K562 (cell line): Measurements from ENCODE around the gene ATP8A1. TPM values are rescaled to one million over a fixed set of nuclear protein-coding genes. Genes with fewer than 3 reads are reported as not detected.

Source experiments
- ATAC-seq: fragments of 200-7000 bp; cut with Tn5 transposase; 3 replicates; pipeline ENCODE4 v1.9.1; 2020; ENCODE audit warnings: moderate library complexity
- BruUV-seq: library from RNA; stranded (reverse); fragments of 400-500 nt; replicated peaks from 2 replicates; lab custom pipeline; 2021; lab: Mats Ljungman, UMichigan
- CTCF ChIA-PET: fragments of 300-600 bp; formaldehyde crosslinking; extraction: SDS; loops from one replicate; lab custom pipeline; 2021; ENCODE audit warnings: low intra/inter-chr PET ratio; lab: Yijun Ruan, JAX
- POLR2A ChIA-PET: fragments of 300-600, 350-650 bp; sonication (Branson Sonifier 250); formaldehyde crosslinking; extraction: SDS; loops from one replicate; lab custom pipeline; 2021; ENCODE audit warnings: antibody characterized with exemption, inconsistent platforms; lab: Yijun Ruan, JAX
- DNase-seq, 4 experiments: peaks; one replicate each; pipeline versions ENCODE4 v3.0.0 to v3.0.0-alpha.2; 2011 to 2018; ENCODE audit warnings: low spot score in 3 of 4, mixed read lengths in 3 of 4; ENCODE audit errors: extremely low read depth in 1 of 4
- FAIRE-seq: peaks from 2 replicates; lab custom pipeline; 2011; peaks lifted over from hg19 to GRCh38; lab: Jason Lieb, UNC
- H2AFZ ChIP-seq: 2 replicates; pipeline ENCODE4 v1.6.0; 2011; ENCODE audit warnings: low read depth, low read length, control low read depth, inconsistent platforms
- H3K27ac ChIP-seq: fragments of 200-600 bp; 3 replicates; pipeline ENCODE4 v1.8.0; 2011; ENCODE audit warnings: low read depth, mild to moderate bottlenecking, control low read depth, inconsistent platforms, low read length, moderate library complexity, mixed read lengths; ENCODE audit errors: extremely low read depth
- H3K27me3 ChIP-seq, 2 experiments: fragments of 300-600 bp in 1 of 2; 2 replicates in 1 of 2; 3 replicates in 1 of 2; pipeline versions ENCODE4 v1.6.0 to v1.8.0; 2011; ENCODE audit warnings: inconsistent platforms in 2 of 2, low read length in 2 of 2, mild to moderate bottlenecking in 1 of 2, mixed read lengths in 1 of 2, moderate library complexity in 1 of 2; ENCODE audit not compliant: control insufficient read depth in 2 of 2, insufficient read depth in 2 of 2
- H3K36me3 ChIP-seq: fragments of 300-600 bp; 3 replicates; pipeline ENCODE4 v1.8.0; 2011; ENCODE audit warnings: mild to moderate bottlenecking, low read length, inconsistent platforms; ENCODE audit not compliant: control insufficient read depth, insufficient read depth
- H3K4me1 ChIP-seq, 2 experiments: fragments of 200-600 bp in 1 of 2; replicated peaks in 1 of 2; 2 replicates in 1 of 2; 3 replicates in 1 of 2; pipeline versions ENCODE4 v1.5.1 to v1.8.0; 2011; ENCODE audit warnings: inconsistent platforms in 2 of 2, low read length in 2 of 2, mild to moderate bottlenecking in 1 of 2, mixed read lengths in 1 of 2, moderate library complexity in 1 of 2; ENCODE audit not compliant: control insufficient read depth in 2 of 2, insufficient read depth in 2 of 2
- H3K4me2 ChIP-seq: 2 replicates; pipeline ENCODE4 v1.6.1; 2011; ENCODE audit warnings: low read length, control low read depth, inconsistent platforms, mixed read lengths; ENCODE audit not compliant: insufficient read depth
- H3K4me3 ChIP-seq: fragments of 200-600 bp; sonication (generic), shearing (Covaris generic); 2 replicates; pipeline ENCODE4 v1.5.1; 2016; ENCODE audit warnings: control low read depth, inconsistent platforms
- H3K79me2 ChIP-seq: fragments of 200-600 bp; 3 replicates; pipeline ENCODE4 v1.8.0; 2011; ENCODE audit warnings: low read length, inconsistent platforms; ENCODE audit not compliant: control insufficient read depth, insufficient read depth
- H3K9ac ChIP-seq, 2 experiments: 2 replicates each; pipeline versions ENCODE4 v1.6.0 to v1.6.1; 2011; ENCODE audit warnings: low read depth in 2 of 2, low read length in 2 of 2, control low read depth in 1 of 2, inconsistent platforms in 1 of 2, mild to moderate bottlenecking in 1 of 2, mixed read lengths in 1 of 2; ENCODE audit not compliant: insufficient read depth in 1 of 2
- H3K9me1 ChIP-seq: one replicate; pipeline ENCODE4 v1.6.0; 2011; ENCODE audit warnings: inconsistent platforms, mild to moderate bottlenecking, low read length, moderate library complexity; ENCODE audit not compliant: control insufficient read depth, insufficient read depth
- H3K9me3 ChIP-seq: replicated peaks from 2 replicates; pipeline ENCODE4 v1.5.1; 2011; ENCODE audit warnings: low read depth, low read length, inconsistent platforms; ENCODE audit not compliant: control insufficient read depth, insufficient read depth
- H4K20me1 ChIP-seq: replicated peaks from 2 replicates; pipeline ENCODE4 v1.6.1; 2011; ENCODE audit warnings: low read length, inconsistent platforms, mixed read lengths; ENCODE audit not compliant: control insufficient read depth, insufficient read depth
- ARHGAP35 ChIP-seq: fragments of 450-650 bp; IDR thresholded peaks from 2 replicates; pipeline ENCODE4 v1.6.1; 2018; ENCODE audit not compliant: partially characterized antibody
- JUNB ChIP-seq: fragments of 450-650 bp; formaldehyde crosslinking; conservative IDR thresholded peaks from 2 replicates; pipeline ENCODE4 v1.4.0; 2020; ENCODE audit warnings: mild to moderate bottlenecking
- MAFF ChIP-seq: IDR thresholded peaks from 2 replicates; pipeline ENCODE4 v1.6.1; 2012; ENCODE audit warnings: low read length, improper control_type of control experiment
- MCM3 ChIP-seq: fragments of 450-650 bp; IDR thresholded peaks from 2 replicates; pipeline ENCODE4 v1.6.1; 2016
- NCOA4 ChIP-seq: fragments of 450-650 bp; IDR thresholded peaks from 2 replicates; pipeline ENCODE4 v1.6.1; 2018; ENCODE audit warnings: mild to moderate bottlenecking; ENCODE audit not compliant: partially characterized antibody
- NONO ChIP-seq, 2 experiments: fragments of 200-400 bp in 1 of 2; fragments of 450-650 bp in 1 of 2; formaldehyde crosslinking in 1 of 2; IDR thresholded peaks; 2 replicates each; pipeline ENCODE4 v1.6.1; 2017; ENCODE audit warnings: low read depth in 2 of 2, mild to moderate bottlenecking in 2 of 2, moderate library complexity in 2 of 2, low read length in 1 of 2
- SIN3B ChIP-seq: fragments of 450-650 bp; IDR thresholded peaks from 2 replicates; pipeline ENCODE4 v1.6.1; 2017; ENCODE audit warnings: low read depth, mild to moderate bottlenecking, moderate library complexity
- TAF9B ChIP-seq: fragments of 450-650 bp; IDR thresholded peaks from 2 replicates; pipeline ENCODE4 v1.6.1; 2018; ENCODE audit warnings: mild to moderate bottlenecking; ENCODE audit not compliant: partially characterized antibody
- TAL1 ChIP-seq: fragments of 450-650 bp; IDR thresholded peaks from 2 replicates; pipeline ENCODE4 v1.6.1; 2016; ENCODE audit warnings: mild to moderate bottlenecking
- THRAP3 ChIP-seq: fragments of 450-650 bp; IDR thresholded peaks from 2 replicates; pipeline ENCODE4 v1.6.1; 2016; ENCODE audit warnings: mild to moderate bottlenecking, inconsistent platforms, borderline replicate concordance
- ZNF384 ChIP-seq: IDR thresholded peaks from 2 replicates; pipeline ENCODE4 v1.6.1; 2012; ENCODE audit warnings: low read depth, low read length, improper control_type of control experiment
- ZNF586 ChIP-seq: fragments of 450-650 bp; formaldehyde crosslinking; conservative IDR thresholded peaks from 2 replicates; pipeline ENCODE4 v1.4.0; 2020; ENCODE audit warnings: mild to moderate bottlenecking, moderate library complexity
- WGBS: fragments of 100-300 bp; shearing (Covaris generic); methylation state at CpG from one replicate; pipeline ENCODE4 v1.1.6; 2016; ENCODE audit warnings: low coverage, mixed read lengths; ENCODE audit not compliant: insufficient coverage; ENCODE audit errors: missing lambda C conversion rate; 5-methylcytosine and 5-hydroxymethylcytosine counted together
- in situ Hi-C: fragments of 300-500 bp; cut with MboI; formaldehyde crosslinking; loops from 4 replicates; pipeline ENCODE4 v1.15.0; 2018; ENCODE audit warnings: inconsistent platforms, mixed read lengths
- intact Hi-C: fragments of 100-400 bp; cut with micrococcal nuclease; formaldehyde crosslinking; loops from 2 replicates; pipeline ENCODE4 v1.14.2; 2022
- polyA plus RNA-seq, 8 experiments: library from polyadenylated mRNA; depleted of rRNA in 4 of 8; stranded (reverse) in 5 of 8; unstranded in 3 of 8; fragments of >200 nt; fragmentation: Nextera tagmentation in 2 of 8; fragmentation: Illumina TruSeq in 1 of 8; extraction: Ambion mirVana in 2 of 8; extraction: Trizol in 1 of 8; gene quantifications; 2 replicates each; pipeline versions ENCODE4 v1.2.1 to v1.2.3, GENCODE V29; 2011 to 2014; ENCODE audit warnings: inconsistent platforms in 1 of 8, missing spikeins in 1 of 8
- total RNA-seq, 7 experiments: library from RNA; depleted of rRNA in 6 of 7; stranded (reverse); fragments of >200 nt in 6 of 7; fragmentation: Illumina TruSeq in 2 of 7; extraction: Trizol in 2 of 7; gene quantifications; 2 replicates each; pipeline versions ENCODE4 v1.2.1 to v1.2.3, GENCODE V29; 2011 to 2021; ENCODE audit warnings: low replicate concordance in 1 of 7
- TF ChIP-seq, protein P1 (sequence below): fragments of 250-450 bp; sonication (Bioruptor Pico); IDR thresholded peaks from 2 replicates; pipeline ENCODE4 v1.4.0; 2020

Gene ATP8A1
- total and polyA plus RNA-seq, 9 of the 15 experiments (the other 6 are each of a cell fraction or from before 2014, with no cell fraction given) = 0.05 to 0.29 (median 0.07) TPM; not detected in 2

DNA sequence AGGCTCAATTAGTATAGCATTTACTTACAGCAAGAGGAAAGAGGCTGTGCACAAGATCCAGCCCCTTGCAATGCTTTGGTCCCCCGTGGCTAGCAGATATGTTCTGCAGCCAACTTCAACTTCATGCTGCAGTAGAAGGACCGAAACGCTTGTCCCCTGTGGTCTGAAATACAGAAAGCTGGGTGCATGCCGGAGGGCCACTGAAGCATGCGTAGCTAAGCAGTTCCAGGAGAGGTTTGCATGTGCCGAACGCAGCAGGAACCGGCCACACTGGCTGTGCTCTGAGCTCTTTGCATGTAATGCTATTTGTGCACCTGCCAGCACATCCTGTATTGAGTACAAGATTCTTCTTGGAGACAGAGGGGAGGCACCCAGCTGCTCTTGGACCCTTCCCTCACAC, 295.4 kb downstream of the ATP8A1 start:
- ChIA-PET POLR2A (no interaction called here), CTCF (no interaction called here)
- FAIRE-seq = no peak
- no peak for DNase-seq
- in situ Hi-C loops = no loop called here
- H3K9ac ChIP-seq = no peak overlapping the region
- H4K20me1 ChIP-seq = no peaks in the 10 kb centered on the region
- no peaks in the 10 kb centered on the region for H3K9me1 ChIP-seq
- TF ChIP-seq NONO (IDR thresholded peaks at IDR 0.05; ENCODE audit: low read depth in 2 of 2, low read length in 1 of 2) (no peak), THRAP3 (no peak)
- H3K4me3 ChIP-seq = no peak overlapping the region
- no peaks in the 10 kb centered on the region for H3K79me2 ChIP-seq
- WGBS = 1% methylated on average over 8 of the region's 8 CpGs
- H3K4me2 ChIP-seq = no peak overlapping the region
- H3K9me3 ChIP-seq = no peaks in the 10 kb centered on the region
- intact Hi-C loops = no loop called here
- no peaks in the 10 kb centered on the region for H3K4me1 ChIP-seq
- H3K27ac ChIP-seq = no peak overlapping the region
- BruUV-seq = no TSS peak
- H3K27me3 ChIP-seq = no peaks in the 10 kb centered on the region
- ATAC-seq = no peak
- no peak overlapping the region for H2AFZ ChIP-seq
- H3K36me3 ChIP-seq = no peaks in the 10 kb centered on the region

DNA sequence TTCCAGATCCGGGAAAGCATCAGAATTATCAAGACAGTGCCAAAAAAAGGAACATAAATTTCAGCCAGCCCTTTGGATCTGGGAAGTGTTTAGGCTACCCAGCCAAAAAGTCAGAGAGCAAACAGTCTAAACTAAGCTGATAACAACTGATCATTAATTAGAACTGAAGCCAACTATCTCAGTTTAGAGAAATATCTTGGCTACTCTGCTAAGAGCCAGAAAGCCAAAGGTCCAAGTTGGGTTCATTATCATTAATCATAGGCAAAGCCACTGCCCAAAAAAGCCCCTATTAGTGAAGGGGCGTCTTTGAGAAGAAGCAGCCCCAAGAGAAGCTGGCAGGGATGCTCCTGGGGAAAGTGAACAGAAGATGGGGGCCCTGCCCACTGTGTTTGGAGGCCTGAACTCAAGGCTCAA, 296.6 kb downstream of the ATP8A1 start:
- Histone ChIP-seq H2AFZ (no peak overlapping the region), H3K79me2 (no peaks in the 10 kb centered on the region), H3K27me3 (no peaks in the 10 kb centered on the region), H3K4me2 (no peak overlapping the region), H4K20me1 (no peaks in the 10 kb centered on the region), H3K9me3 (no peaks in the 10 kb centered on the region), H3K4me1 (no peaks in the 10 kb centered on the region), H3K9me1 (no peaks in the 10 kb centered on the region), H3K4me3 (no peak overlapping the region), H3K27ac (no peak overlapping the region), H3K36me3 (no peaks in the 10 kb centered on the region), H3K9ac (no peak overlapping the region)
- ATAC-seq (no peak), FAIRE-seq (no peak), DNase-seq (no peak)
- intact Hi-C loops = no loop called here
- 0% methylated on average over 2 of the region's 2 CpGs for WGBS
- in situ Hi-C loops = no loop called here
- BruUV-seq = no TSS peak
- CTCF ChIA-PET = no interaction called here
- POLR2A ChIA-PET = interaction anchor here (0.6 kb wide), 2 partner anchors 20 to 1174 kb away, joined by 3 to 4 read pairs; no protein-coding TSS in a partner anchor
- TF ChIP-seq TAL1 (no peak), MAFF (no peak), ARHGAP35 (no peak), NCOA4 (no peak), JUNB (CRISPR knock-in tag) (no peak), SIN3B (no peak), ZNF586 (CRISPR knock-in tag) (no peak), TAF9B (no peak), MCM3 (no peak), ZNF384 (no peak)
- TF ChIP-seq, protein P1, sequence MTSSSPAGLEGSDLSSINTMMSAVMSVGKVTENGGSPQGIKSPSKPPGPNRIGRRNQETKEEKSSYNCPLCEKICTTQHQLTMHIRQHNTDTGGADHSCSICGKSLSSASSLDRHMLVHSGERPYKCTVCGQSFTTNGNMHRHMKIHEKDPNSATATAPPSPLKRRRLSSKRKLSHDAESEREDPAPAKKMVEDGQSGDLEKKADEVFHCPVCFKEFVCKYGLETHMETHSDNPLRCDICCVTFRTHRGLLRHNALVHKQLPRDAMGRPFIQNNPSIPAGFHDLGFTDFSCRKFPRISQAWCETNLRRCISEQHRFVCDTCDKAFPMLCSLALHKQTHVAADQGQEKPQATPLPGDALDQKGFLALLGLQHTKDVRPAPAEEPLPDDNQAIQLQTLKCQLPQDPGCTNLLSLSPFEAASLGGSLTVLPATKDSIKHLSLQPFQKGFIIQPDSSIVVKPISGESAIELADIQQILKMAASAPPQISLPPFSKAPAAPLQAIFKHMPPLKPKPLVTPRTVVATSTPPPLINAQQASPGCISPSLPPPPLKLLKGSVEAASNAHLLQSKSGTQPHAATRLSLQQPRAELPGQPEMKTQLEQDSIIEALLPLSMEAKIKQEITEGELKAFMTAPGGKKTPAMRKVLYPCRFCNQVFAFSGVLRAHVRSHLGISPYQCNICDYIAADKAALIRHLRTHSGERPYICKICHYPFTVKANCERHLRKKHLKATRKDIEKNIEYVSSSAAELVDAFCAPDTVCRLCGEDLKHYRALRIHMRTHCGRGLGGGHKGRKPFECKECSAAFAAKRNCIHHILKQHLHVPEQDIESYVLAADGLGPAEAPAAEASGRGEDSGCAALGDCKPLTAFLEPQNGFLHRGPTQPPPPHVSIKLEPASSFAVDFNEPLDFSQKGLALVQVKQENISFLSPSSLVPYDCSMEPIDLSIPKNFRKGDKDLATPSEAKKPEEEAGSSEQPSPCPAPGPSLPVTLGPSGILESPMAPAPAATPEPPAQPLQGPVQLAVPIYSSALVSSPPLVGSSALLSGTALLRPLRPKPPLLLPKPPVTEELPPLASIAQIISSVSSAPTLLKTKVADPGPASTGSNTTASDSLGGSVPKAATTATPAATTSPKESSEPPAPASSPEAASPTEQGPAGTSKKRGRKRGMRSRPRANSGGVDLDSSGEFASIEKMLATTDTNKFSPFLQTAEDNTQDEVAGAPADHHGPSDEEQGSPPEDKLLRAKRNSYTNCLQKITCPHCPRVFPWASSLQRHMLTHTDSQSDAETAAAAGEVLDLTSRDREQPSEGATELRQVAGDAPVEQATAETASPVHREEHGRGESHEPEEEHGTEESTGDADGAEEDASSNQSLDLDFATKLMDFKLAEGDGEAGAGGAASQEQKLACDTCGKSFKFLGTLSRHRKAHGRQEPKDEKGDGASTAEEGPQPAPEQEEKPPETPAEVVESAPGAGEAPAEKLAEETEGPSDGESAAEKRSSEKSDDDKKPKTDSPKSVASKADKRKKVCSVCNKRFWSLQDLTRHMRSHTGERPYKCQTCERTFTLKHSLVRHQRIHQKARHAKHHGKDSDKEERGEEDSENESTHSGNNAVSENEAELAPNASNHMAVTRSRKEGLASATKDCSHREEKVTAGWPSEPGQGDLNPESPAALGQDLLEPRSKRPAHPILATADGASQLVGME = no peak
